HG03025 (cell line): ENCODE results near the gene NME3.
"Not testable (repeated sequence)": the region's sequence is repeated elsewhere in the genome, so short reads cannot be mapped to it uniquely, and the experiment has no call there.

Experiments used
- ATAC-seq: cut with Tn5 transposase; IDR thresholded peaks from one replicate; pipeline ENCODE4 v1.9.1; 2021; ENCODE audit warnings: mild to moderate bottlenecking, moderate library complexity; ENCODE audit not compliant: unreplicated experiment, low FRiP score

Gene NME3

DNA sequence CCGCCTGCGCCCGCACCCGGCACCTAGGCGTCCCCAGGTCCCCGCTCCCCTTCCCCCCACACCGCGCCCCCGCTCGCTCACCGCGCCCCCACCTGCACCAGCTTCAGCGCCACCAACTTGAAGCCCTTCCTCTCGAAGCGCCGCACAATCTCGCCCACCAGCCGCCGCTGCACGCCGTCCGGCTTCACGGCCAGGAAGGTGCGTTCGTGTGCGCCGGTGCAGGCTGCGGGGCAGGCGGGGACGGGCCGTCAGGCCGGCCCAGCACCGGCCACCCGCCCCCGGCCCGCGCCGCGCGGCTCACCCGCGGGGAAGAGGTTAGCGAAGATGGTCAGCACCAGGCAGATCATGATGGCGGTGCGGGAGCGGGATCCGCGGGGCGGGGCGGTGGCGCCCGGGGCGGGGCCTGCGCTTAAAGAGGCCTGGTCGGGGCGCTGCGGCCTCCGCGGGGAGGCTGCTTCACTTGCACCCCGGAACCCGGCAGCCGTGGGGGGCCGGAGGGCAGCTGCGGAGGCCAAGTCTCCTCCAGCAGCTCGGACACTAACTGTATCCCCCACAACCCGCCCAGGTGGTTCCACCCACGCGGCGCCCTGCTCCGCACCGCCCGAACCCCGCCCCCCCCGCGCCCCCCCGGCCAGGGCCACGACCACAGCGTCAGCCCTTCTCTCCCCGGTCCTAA lies at the start of gene NME3:
NME3 (minus strand) TSS at position 356 of the 676 bp plus-strand sequence; CDS start at position 347, 9 bp downstream.
- ATAC-seq = no peak

DNA sequence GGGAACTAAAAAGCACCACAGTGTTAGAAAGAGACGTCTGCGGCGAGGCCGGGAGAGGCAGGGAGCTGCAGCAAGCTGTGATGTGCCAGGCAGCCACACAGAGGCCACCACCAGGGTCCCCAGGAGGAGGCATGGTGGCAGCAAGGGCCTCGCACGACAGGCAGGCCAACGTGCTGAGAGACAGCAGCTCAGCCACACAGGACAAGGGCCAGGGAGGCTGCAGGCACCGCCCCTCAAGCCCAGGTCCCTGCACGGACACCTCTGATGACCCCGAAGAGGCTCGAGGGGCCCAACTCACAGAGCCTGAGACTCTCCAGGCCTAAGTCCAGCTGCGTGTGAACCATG lies 49.6 kb upstream of the NME3 start:
- no peak for ATAC-seq

DNA sequence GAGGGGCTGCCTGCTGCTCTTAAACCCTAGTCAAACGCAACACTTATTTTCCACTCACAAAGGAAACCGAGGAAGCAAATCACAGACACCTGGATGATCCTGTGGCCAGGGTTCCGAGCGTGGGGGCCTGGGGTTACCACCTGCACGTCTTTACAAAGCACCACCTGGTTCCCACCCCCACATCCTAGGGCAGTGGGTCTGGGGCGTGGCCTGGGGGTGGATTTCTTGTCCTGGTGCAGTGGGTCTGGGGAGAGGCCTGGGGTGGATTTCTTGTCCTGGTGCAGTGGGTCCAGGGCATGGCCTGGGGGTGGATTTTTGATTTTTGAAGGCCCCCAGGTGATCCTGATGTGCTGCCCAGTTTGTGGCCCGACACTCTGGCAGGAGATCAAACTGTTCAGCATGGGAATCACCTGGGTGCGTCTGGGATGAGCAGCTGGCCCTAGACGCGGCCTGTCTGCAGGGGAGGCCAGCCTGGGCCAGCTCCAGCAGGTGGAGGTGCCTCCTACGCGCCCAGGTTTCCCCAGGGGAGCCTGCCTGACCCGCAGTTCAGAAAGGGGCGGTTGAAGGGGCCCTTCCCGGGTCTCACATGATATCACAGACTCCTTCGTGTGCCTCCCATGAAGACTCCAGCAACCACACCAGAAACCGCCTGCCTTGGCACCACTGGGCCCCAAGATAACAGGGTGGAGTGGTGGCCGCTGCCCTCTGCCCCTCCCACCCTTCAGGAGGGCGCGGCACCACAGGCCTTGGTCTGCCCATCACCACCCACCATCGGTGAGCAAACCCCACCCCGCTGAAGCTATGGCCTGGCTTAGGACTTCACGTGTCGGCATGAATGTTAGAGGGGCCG lies 49.0 kb upstream of the NME3 start:
- ATAC-seq = no peak

GRCh38 chr16:1819611-1820010 lies 48.3 kb upstream of the NME3 start:
- ATAC-seq = no peak

GRCh38 chr16:1818873-1819525 lies 47.7 kb upstream of the NME3 start:
- no peak for ATAC-seq

GRCh38 chr16:1818204-1818872 lies 47.0 kb upstream of the NME3 start:
- no peak for ATAC-seq

GRCh38 chr16:1817716-1818115 lies 46.4 kb upstream of the NME3 start:
- no peak for ATAC-seq

DNA sequence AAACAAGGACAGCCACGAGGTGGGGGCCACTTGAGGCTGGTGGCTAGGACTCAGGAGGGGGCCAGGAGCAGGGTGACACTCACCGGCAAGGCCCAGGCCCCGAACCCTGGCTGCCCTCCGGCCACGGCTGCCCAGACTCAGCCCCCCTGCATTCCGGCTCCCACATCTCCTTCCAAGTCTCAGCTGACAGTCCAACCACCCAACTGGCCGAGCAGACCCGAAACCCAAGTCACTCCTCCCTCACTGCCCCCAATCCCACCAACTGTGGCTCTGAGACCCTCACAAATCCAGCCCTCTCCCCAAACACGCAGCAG lies 45.9 kb upstream of the NME3 start:
- ATAC-seq = no peak

GRCh38 chr16:1816396-1817275 lies 45.3 kb upstream of the NME3 start:
- ATAC-seq = no peak

DNA sequence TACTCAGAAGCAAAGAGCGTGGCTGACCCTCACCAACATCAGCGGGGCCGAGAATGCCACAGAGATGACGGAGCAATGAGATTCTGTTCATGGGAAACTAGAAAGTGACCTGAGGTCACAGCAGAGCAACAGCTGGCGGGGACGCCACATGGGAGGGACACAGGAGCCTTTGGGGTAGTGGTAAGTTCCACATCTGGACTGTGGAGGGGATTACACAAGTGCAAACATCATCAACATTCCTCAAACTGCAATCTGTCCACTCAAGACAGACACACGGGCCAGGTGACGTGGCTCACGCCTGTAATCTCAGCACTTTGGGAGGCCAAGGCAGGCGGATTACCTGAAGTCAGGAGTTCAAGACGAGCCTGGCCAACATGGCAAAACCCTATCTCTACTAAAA lies 44.1 kb upstream of the NME3 start:
- no peak for ATAC-seq

GRCh38 chr16:1812732-1813163 lies 41.4 kb upstream of the NME3 start:
- no peak for ATAC-seq

- no peak for ATAC-seq
Observed at GRCh38 chr16:1810536-1810935, 39.2 kb upstream of the NME3 start.

- ATAC-seq = no peak
Observed at GRCh38 chr16:1810106-1810505, 38.8 kb upstream of the NME3 start.

DNA sequence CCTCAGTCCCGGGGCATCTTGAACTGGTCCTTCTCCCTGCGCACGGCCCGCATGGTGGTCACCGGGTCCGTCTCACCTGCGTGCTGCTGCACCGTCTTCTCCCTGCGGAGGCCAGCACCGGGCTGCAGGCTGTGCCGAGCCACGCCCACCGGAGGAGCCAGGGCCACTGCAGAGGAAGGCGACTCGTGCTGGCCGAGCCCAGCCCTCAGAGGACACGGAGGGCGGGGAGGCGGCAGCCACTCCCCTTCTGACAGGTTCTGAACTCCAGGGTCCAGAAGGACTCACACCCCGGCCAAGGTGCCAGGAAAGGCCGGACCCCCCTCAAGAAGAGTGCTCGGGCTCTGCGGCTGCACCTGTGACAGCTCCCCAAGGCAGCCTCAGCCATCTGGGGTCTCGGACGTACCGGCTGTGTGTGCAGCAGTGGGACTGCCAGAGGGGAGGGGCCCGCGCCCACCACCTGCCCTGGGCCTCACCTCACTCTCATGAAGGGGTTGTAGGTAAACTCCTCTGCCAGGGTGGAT lies 38.0 kb upstream of the NME3 start:
- ATAC-seq = no peak

GRCh38 chr16:1808691-1809090 lies 37.3 kb upstream of the NME3 start:
- no peak for ATAC-seq

GRCh38 chr16:1807626-1808025 lies 36.3 kb upstream of the NME3 start:
- no peak for ATAC-seq

DNA sequence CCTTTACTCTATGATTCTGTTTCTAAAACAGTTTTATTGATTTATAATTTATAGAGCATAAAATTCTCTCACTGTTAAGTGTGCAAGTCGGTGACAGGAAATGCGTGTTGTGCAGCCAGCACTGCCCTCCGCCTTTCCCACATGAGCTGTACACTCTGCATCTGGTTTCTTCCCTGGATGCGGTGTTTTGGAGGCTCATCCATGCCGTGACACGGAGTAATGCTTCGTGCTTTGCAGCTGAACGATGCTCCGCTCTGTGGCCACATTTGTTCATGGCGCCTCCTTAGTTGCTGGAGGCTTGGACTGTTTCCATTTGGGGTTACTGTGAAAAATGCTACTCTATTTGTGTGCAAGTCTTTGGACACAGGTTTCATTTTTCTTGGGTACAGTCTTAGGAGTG lies 29.4 kb upstream of the NME3 start:
- ATAC-seq = no peak

DNA sequence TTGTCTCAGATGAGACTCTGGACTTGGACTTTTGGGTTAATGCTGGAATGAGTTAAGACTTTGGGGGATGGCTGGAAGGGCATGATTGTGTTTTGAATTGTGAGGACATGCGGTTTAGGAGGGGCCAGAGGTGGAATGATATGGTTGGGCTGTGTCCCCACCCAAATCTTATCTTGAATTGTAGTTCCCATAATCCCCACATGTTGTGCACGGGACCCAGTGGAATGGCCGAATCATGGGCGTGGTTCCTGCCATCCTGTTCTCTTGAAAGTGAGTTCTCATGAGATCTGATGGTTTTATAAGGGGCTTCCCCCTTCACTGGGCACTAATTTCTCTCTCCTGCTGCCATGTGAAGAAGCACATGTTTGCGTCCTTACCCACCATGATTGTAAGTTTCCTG lies 27.9 kb upstream of the NME3 start:
- not testable (repeated sequence) for ATAC-seq

DNA sequence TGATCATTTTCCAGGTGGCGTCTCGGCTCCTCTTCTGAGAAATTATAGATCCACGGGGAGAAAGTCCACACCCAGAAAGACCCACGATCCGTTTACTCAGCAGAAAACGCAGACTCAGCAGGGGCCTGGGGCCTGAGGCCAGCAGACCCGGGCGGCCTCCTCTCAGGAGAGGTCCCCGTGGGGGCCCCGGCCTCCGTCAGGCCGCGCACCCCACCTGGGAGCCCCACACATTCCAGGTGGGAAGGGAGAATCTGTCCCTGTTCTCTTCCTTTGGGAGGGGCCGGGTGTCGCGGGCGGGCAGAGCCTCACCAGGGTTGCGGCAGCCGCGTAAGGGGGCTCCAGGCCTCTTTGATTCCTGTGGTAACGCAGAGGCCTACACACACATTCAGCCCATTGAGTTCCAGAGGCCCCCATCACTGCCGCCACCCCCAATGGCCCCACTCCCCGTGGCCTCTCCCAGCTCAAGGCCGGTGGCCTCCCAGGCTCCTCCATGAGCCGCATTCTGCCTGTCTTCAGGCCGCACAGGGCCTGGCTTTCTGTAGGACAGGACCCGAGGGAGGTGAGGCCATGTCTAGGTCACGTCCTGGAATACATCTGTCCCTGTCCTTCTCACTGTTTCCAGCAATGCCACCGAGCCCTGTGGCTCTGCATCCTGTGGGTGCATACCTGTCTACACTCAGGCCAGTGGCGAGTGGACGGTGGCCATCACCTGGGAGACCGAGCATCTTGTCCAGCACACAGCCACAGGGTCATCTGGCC lies 23.7 kb upstream of the NME3 start:
- ATAC-seq = no peak
